ENCODE data around the gene ARHGEF17. TPM values are rescaled to one million over a fixed set of nuclear protein-coding genes. Genes with fewer than 3 reads are reported as not detected.

The ARHGEF17 gene
- total RNA-seq, 4 donors from 2014 or later = 10.2 to 18.8 (median 14.7) TPM

DNA sequence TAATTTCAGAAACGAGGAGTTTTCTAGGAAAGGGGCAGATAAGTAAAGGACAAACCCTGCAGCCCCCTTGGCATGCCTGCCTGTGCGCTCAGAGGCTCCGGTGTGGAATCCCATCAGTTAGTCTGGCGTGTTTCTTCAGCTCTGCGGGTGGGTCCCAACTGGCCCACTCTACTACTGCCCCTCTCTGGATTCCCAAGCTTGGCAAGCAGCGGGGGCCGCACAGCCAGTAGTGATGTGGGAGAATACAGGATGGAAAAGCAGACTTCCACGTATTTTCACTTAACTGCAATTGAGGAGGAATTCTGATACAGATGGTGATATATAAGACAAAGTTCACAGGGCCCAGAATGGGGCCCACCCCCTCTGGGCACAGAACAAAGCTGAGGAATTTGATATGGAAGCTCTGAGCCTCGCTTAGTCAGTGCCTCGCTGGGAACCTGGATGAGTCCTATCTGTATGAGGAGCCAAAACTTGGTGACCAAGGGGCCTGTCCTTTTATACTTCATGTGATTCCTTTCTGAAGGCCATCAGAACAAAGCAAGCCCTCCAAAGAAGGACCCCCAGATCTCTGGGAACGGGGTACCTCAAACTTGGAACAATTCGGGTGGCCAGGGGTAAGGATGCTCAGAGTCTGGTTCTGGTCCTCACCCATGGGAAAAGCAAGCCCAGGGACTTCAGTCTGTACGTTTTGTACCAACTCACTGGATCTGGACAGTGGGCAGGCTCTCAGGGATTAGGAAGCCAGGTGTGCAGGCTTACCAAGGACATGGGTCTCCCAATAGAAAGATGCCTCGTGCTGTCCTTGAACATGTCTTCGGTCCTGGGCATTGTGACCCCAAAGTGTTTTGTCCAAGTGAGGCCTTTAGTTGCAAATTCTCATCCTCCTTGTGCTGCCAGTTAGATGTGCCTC, 94.1 kb downstream of the ARHGEF17 start:
- TF ChIP-seq, protein P1, sequence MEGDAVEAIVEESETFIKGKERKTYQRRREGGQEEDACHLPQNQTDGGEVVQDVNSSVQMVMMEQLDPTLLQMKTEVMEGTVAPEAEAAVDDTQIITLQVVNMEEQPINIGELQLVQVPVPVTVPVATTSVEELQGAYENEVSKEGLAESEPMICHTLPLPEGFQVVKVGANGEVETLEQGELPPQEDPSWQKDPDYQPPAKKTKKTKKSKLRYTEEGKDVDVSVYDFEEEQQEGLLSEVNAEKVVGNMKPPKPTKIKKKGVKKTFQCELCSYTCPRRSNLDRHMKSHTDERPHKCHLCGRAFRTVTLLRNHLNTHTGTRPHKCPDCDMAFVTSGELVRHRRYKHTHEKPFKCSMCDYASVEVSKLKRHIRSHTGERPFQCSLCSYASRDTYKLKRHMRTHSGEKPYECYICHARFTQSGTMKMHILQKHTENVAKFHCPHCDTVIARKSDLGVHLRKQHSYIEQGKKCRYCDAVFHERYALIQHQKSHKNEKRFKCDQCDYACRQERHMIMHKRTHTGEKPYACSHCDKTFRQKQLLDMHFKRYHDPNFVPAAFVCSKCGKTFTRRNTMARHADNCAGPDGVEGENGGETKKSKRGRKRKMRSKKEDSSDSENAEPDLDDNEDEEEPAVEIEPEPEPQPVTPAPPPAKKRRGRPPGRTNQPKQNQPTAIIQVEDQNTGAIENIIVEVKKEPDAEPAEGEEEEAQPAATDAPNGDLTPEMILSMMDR (IDR thresholded peaks at IDR 0.05) = no peak
- TF ChIP-seq POLR2A (IDR thresholded peaks at IDR 0.05) = no peak
- intact Hi-C loops (cut with DNase I; ENCODE audit: low total_unique reads) = no loop called here
- DNase-seq (ENCODE audit: low spot score in 2 of 2) = peak in 1 of 2 donors; percentile 84
- H3K4me3 ChIP-seq (ENCODE audit: low read depth, poor library complexity, severe bottlenecking) = no peak overlapping the region
- 85 to 87% methylated on average over 15 of the region's 15 CpGs for WGBS, 2 donors

DNA sequence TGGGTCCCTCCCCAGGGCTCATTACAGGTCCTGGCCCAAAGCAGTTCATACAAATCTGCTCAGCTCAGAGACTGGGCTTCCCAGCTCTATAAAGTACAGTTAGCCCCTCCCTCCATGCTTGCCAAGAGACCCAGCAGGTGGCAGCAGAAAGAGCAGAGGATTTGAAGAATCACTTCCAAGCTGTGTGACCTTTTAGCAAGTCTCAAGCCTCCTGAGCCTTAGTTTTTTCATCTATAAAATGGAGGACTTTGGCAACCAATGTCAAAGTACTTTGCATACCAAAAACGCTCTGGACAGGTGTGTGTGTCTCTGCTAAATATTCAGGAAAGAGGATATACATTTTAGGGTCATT, 94.7 kb downstream of the ARHGEF17 start:
- intact Hi-C loops (cut with DNase I; ENCODE audit: low total_unique reads) = no loop called here
- TF ChIP-seq POLR2A (IDR thresholded peaks at IDR 0.05) = no peak
- TF ChIP-seq, protein P1 (IDR thresholded peaks at IDR 0.05) = no peak
- WGBS, 2 donors = 75 to 79% methylated on average over 1 of the region's 1 CpG
- no peak for DNase-seq (ENCODE audit: low spot score in 2 of 2)
- H3K4me3 ChIP-seq (ENCODE audit: low read depth, poor library complexity, severe bottlenecking) = no peak overlapping the region

DNA sequence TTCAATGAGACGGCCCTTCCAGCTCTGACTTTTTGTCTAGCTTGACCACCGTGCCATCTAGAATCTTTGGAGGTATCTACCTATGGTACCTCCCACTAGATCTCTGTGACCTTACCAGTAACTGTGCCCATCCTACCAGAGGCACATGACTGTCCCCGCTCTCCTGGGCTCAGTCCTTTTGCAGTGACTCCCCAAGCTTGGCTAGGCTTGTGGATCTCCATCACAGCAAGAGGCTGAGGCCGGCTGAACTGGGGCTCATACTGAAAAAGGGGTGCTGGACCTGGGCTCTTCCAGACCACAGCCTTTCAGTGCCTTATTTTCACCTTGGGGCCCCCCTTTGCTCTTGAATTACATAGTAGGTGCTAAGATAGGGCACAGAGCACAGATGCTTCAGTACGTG, 95.5 kb downstream of the ARHGEF17 start:
- H3K4me3 ChIP-seq (ENCODE audit: low read depth, poor library complexity, severe bottlenecking) = no peak overlapping the region
- peak in 1 of 2 donors; percentile 76 for DNase-seq (ENCODE audit: low spot score in 2 of 2)
- no peak for TF ChIP-seq POLR2A (IDR thresholded peaks at IDR 0.05)
- TF ChIP-seq, protein P1 (IDR thresholded peaks at IDR 0.05) = no peak
- WGBS, 2 donors = 92 to 94% methylated on average over 5 of the region's 5 CpGs
- intact Hi-C loops (cut with DNase I; ENCODE audit: low total_unique reads) = no loop called here

DNA sequence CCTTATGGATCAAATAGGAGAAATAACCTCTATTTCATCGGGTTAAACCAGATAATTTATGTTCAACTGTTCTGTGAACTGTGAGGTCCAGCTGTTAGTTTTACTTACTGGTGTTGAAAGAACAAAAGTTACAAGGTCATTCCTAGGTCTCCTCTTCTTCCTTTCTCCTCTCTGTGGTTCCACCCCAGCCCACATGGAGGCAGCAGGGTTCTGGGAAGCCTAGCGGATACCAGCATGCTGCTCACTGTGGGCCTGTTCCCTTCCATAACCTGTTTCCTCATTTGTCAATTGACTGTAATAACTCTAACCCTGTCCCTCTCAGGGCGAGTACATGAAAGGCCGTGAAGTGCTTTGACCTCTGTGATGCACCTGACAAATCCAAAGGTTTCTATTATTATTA, 96.0 kb downstream of the ARHGEF17 start:
- peak in 1 of 2 donors; percentile 87 for DNase-seq (ENCODE audit: low spot score in 2 of 2)
- WGBS, 2 donors = 57 to 65% methylated on average over 4 of the region's 4 CpGs
- no peak overlapping the region for H3K4me3 ChIP-seq (ENCODE audit: low read depth, poor library complexity, severe bottlenecking)
- intact Hi-C loops (cut with DNase I; ENCODE audit: low total_unique reads) = no loop called here
- TF ChIP-seq, protein P1 (IDR thresholded peaks at IDR 0.05) = peak in 1 of 3 donors; percentile 41
- TF ChIP-seq POLR2A (IDR thresholded peaks at IDR 0.05) = no peak

DNA sequence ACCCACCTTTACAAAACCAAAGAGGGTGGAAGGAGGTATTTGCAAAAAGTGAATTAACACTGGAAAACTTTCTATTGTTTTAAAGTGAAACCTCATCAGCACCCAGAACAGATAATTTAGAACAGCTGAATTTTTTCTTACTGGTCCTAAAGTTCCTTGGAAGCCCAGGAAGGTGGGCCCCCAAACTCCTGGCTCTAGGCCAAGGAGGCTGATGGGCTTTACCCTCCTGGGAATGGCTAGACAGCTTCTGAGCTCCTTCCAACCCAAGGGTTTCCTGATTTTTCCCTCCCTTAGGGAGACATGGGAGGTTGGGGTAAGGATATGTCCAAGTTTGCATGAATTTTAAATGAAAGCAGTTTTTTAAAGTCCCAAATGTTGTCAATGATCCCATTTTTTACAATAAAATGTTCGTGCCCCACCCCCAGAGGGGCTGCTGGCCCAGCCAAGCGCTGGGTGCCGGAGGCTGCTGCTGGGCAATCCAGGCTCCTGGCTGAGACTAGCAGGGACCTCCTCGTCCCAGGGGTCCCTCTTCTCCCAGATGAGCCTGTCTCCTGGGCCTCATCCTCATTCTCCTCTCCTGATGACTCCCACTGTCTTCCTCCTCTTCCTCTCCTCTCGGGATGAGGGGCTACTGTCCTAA, 96.5 kb downstream of the ARHGEF17 start:
- DNase-seq (ENCODE audit: low spot score in 2 of 2) = peak in 1 of 2 donors; percentile 52
- TF ChIP-seq, protein P1 (IDR thresholded peaks at IDR 0.05) = no peak
- no peak for TF ChIP-seq POLR2A (IDR thresholded peaks at IDR 0.05)
- intact Hi-C loops (cut with DNase I; ENCODE audit: low total_unique reads) = no loop called here
- H3K4me3 ChIP-seq (ENCODE audit: low read depth, poor library complexity, severe bottlenecking) = no peak overlapping the region
- WGBS, 2 donors = 72 to 84% methylated on average over 5 of the region's 5 CpGs

All from lower leg skin (tissue), 4 donors.